Smooth muscle cell (in vitro differentiated cells): ENCODE measurements around the gene COLEC12. TPM values are rescaled to one million over a fixed set of nuclear protein-coding genes. Genes with fewer than 3 reads are reported as not detected.

ENCODE experiments used
- DNase-seq: peaks from one replicate; lab custom pipeline; 2025; ENCODE audit not compliant: unreplicated experiment; lab: John Stamatoyannopoulos, UW
- H2AFZ ChIP-seq: fragments of 200-600 bp; sonication (generic); 2 replicates; pipeline ENCODE4 v1.6.0; 2016; ENCODE audit warnings: antibody characterized with exemption, low read depth, mild to moderate bottlenecking
- H3F3A ChIP-seq: fragments of 200-600 bp; sonication (generic); 2 replicates; pipeline ENCODE4 v1.6.0; 2017; ENCODE audit warnings: antibody characterized with exemption, low read depth
- H3K27ac ChIP-seq: fragments of 200-600 bp; sonication (generic); 2 replicates; pipeline ENCODE4 v1.5.1; 2016; ENCODE audit warnings: low read depth, mild to moderate bottlenecking
- H3K27me3 ChIP-seq: fragments of 200-600 bp; sonication (generic); 2 replicates; pipeline ENCODE4 v1.6.1; 2016; ENCODE audit warnings: low read depth, mild to moderate bottlenecking
- H3K36me3 ChIP-seq: fragments of 200-600 bp; sonication (generic); 2 replicates; pipeline ENCODE4 v1.5.1; 2016; ENCODE audit warnings: low read depth
- H3K4me1 ChIP-seq: fragments of 200-600 bp; sonication (generic); 2 replicates; pipeline ENCODE4 v1.5.1; 2016; ENCODE audit warnings: low read depth
- H3K4me2 ChIP-seq: fragments of 200-600 bp; sonication (generic); 2 replicates; pipeline ENCODE4 v1.6.0; 2016; ENCODE audit warnings: mild to moderate bottlenecking
- H3K4me3 ChIP-seq: fragments of 200-600 bp; sonication (generic); 2 replicates; pipeline ENCODE4 v1.5.1; 2016; ENCODE audit warnings: mild to moderate bottlenecking
- H3K79me2 ChIP-seq: fragments of 200-600 bp; sonication (generic); 2 replicates; pipeline ENCODE4 v1.6.0; 2016; ENCODE audit warnings: low read depth, mild to moderate bottlenecking
- H3K9ac ChIP-seq: fragments of 200-600 bp; sonication (generic); 2 replicates; pipeline ENCODE4 v1.6.0; 2016; ENCODE audit warnings: low read depth
- H3K9me3 ChIP-seq: fragments of 200-600 bp; sonication (generic); replicated peaks from 2 replicates; pipeline ENCODE4 v1.5.1; 2016; ENCODE audit warnings: low read depth
- H4K20me1 ChIP-seq: fragments of 200-600 bp; sonication (generic); 2 replicates; pipeline ENCODE4 v1.6.0; 2016; ENCODE audit warnings: low read depth
- CTCF ChIP-seq: fragments of 200-600 bp; sonication (generic); IDR thresholded peaks from 2 replicates; pipeline ENCODE4 v1.5.1; 2017; ENCODE audit warnings: borderline replicate concordance, mild to moderate bottlenecking, antibody characterized with exemption; ENCODE audit not compliant: insufficient read depth, poor library complexity, severe bottlenecking
- WGBS: methylation state at CpG from one replicate; pipeline ENCODE4 v1.1.7; 2016; ENCODE audit warnings: low lambda C conversion rate; 5-methylcytosine and 5-hydroxymethylcytosine counted together
- polyA plus RNA-seq: library from polyadenylated mRNA; unstranded; fragments of >200 nt; fragmentation: Nextera tagmentation; extraction: Ambion mirVana; gene quantifications from 2 replicates; pipeline ENCODE4 v1.2.1, GENCODE V29; 2016
- total RNA-seq: library from RNA; depleted of rRNA; stranded (reverse); fragments of >200 nt; gene quantifications from 2 replicates; pipeline ENCODE4 v1.2.3, GENCODE V29; 2014

The COLEC12 gene
- total and polyA plus RNA-seq, 2 experiments from 2014 or later, result 10.8 to 13.7 TPM

GRCh38 chr18:379681-380330 is 120.7 kb downstream of the COLEC12 start:
- Histone ChIP-seq H3K9me3 (no peaks in the 10 kb centered on the region), H3K36me3 (no peaks in the 10 kb centered on the region), H2AFZ (no peak overlapping the region), H3K4me2 (peak overlapping the region; percentile 22), H3K4me3 (no peak overlapping the region), H3K9ac (no peak overlapping the region), H4K20me1 (no peaks in the 10 kb centered on the region), H3K4me1 (peaks cover 3% of the 10 kb centered on the region), H3K27me3 (no peaks in the 10 kb centered on the region), H3K79me2 (peaks cover 5% of the 10 kb centered on the region), H3K27ac (no peak overlapping the region), H3F3A (no peaks in the 10 kb centered on the region)
- WGBS, result 55% methylated on average over 10 of the region's 10 CpGs
- no peak for TF ChIP-seq CTCF
- no peak for DNase-seq

- H3K9me3 ChIP-seq, result no peaks in the 10 kb centered on the region
- H3F3A ChIP-seq, result no peaks in the 10 kb centered on the region
- H3K9ac ChIP-seq, result no peak overlapping the region
- no peaks in the 10 kb centered on the region for H3K27me3 ChIP-seq
- H3K4me3 ChIP-seq, result no peak overlapping the region
- peaks cover 5% of the 10 kb centered on the region for H3K79me2 ChIP-seq
- TF ChIP-seq CTCF, result no peak
- no peaks in the 10 kb centered on the region for H3K36me3 ChIP-seq
- H3K4me1 ChIP-seq, result peaks cover 3% of the 10 kb centered on the region
- WGBS, result 92% methylated on average over 8 of the region's 8 CpGs
- DNase-seq, result no peak
- no peak overlapping the region for H2AFZ ChIP-seq
- H3K4me2 ChIP-seq, result no peak overlapping the region
- no peaks in the 10 kb centered on the region for H4K20me1 ChIP-seq
- H3K27ac ChIP-seq, result no peak overlapping the region
Measured at GRCh38 chr18:378079-378478, 122.4 kb downstream of the COLEC12 start.

- H4K20me1 ChIP-seq, result no peaks in the 10 kb centered on the region
- H3K79me2 ChIP-seq, result peaks cover 5% of the 10 kb centered on the region
- H3K27me3 ChIP-seq, result no peaks in the 10 kb centered on the region
- H3F3A ChIP-seq, result no peaks in the 10 kb centered on the region
- DNase-seq, result no peak
- H3K9ac ChIP-seq, result no peak overlapping the region
- H3K9me3 ChIP-seq, result no peaks in the 10 kb centered on the region
- H3K4me2 ChIP-seq, result no peak overlapping the region
- WGBS, result 69% methylated on average over 10 of the region's 10 CpGs
- no peak for TF ChIP-seq CTCF
- no peak overlapping the region for H3K4me3 ChIP-seq
- H3K36me3 ChIP-seq, result no peaks in the 10 kb centered on the region
- no peak overlapping the region for H2AFZ ChIP-seq
- H3K27ac ChIP-seq, result no peak overlapping the region
- peaks cover 3% of the 10 kb centered on the region for H3K4me1 ChIP-seq
Measured at GRCh38 chr18:377088-377487, 123.4 kb downstream of the COLEC12 start.

- H3K27me3 ChIP-seq, result no peaks in the 10 kb centered on the region
- H3K36me3 ChIP-seq, result no peaks in the 10 kb centered on the region
- H3K4me3 ChIP-seq, result no peak overlapping the region
- 95% methylated on average over 3 of the region's 3 CpGs for WGBS
- peaks cover 3% of the 10 kb centered on the region for H3K4me1 ChIP-seq
- H3K9ac ChIP-seq, result no peak overlapping the region
- no peaks in the 10 kb centered on the region for H3K9me3 ChIP-seq
- no peak for TF ChIP-seq CTCF
- no peak overlapping the region for H3K4me2 ChIP-seq
- H2AFZ ChIP-seq, result no peak overlapping the region
- H3K79me2 ChIP-seq, result peaks cover under 1% of the 10 kb centered on the region
- H3K27ac ChIP-seq, result no peak overlapping the region
- H3F3A ChIP-seq, result no peaks in the 10 kb centered on the region
- no peaks in the 10 kb centered on the region for H4K20me1 ChIP-seq
- no peak for DNase-seq
Measured at GRCh38 chr18:376311-376710, 124.2 kb downstream of the COLEC12 start.
